HAP-1 (cell line): ENCODE measurements around the gene RPS6KB2.
A peak's percentile ranks its signal among the peaks of the same experiment; 100 is the strongest.

Source experiments
- DNase-seq, 2 experiments: peaks; one replicate each; pipeline ENCODE4 v3.0.0-alpha.2; 2016 to 2020; ENCODE audit warnings: low spot score in 2 of 2
- H3K27me3 ChIP-seq: fragments of 250-450 bp; sonication (Bioruptor Pico); 2 replicates; pipeline ENCODE4 v1.5.1; 2020; ENCODE audit warnings: low read depth, mild to moderate bottlenecking, moderate library complexity
- H3K36me3 ChIP-seq: fragments of 250-450 bp; sonication (Bioruptor Pico); replicated peaks from 2 replicates; pipeline ENCODE4 v1.5.1; 2020; ENCODE audit warnings: mild to moderate bottlenecking
- H3K4me1 ChIP-seq: fragments of 250-450 bp; sonication (Bioruptor Pico); 2 replicates; pipeline ENCODE4 v1.5.1; 2020; ENCODE audit warnings: mild to moderate bottlenecking
- H3K4me3 ChIP-seq: fragments of 250-450 bp; sonication (Bioruptor Pico); 2 replicates; pipeline ENCODE4 v1.5.1; 2020; ENCODE audit warnings: mild to moderate bottlenecking, moderate library complexity
- H3K9me3 ChIP-seq: fragments of 250-450 bp; sonication (Bioruptor Pico); 2 replicates; pipeline ENCODE4 v1.5.1; 2020; ENCODE audit warnings: mild to moderate bottlenecking, moderate library complexity
- in situ Hi-C: fragments of 300-500 bp; cut with MboI; formaldehyde crosslinking; loops from 3 replicates; pipeline ENCODE4 v1.14.3; 2020; ENCODE audit warnings: low sequenced_read_pairs, inconsistent platforms, mixed read lengths

The RPS6KB2 gene

DNA sequence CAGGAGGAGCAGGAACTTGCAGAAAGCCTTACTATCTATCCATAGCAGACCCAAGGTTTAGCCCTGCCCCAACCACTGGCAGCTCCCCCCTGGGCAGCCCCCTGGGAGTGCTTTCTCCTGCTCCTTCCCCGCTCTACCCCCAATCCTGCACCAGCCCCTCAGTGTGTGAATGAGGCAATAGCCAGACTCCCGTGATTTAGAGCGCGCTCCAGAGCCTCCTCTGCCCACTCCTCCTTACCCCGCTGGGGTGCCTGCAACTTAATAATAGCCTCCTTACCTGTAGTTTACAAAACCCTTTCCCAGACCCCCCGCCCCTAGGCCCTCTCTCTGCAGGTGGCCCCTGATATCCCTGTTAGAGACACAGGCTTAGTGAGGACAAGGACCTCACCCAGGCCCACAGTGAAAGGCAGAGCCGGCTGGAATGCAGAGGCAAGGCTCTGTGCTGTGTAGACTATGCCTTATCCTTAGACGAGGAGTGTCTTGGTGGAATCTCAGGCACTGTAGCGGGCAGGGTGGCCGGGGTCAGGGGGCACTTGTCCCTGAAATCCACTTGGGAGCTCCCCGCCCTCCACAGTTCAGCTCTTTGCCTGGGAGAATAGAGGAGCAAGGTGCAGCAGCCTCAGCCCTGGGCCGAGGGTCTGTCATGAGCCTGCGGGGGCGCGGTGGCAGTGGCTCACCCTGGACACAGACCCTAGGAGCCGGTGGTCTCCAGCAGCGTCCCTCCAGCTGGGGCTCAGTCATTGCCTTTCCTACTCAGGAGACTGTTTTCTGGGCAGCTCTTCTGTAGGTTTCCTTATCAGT, 17.1 kb upstream of the RPS6KB2 start:
- in situ Hi-C loops: no loop called here
- H3K27me3 ChIP-seq: peaks cover 8% of the 10 kb centered on the region; the same call in 1 of the 2 replicates
- H3K36me3 ChIP-seq: no peaks in the 10 kb centered on the region
- no peaks in the 10 kb centered on the region; the same call in 1 of the 2 replicates for H3K4me1 ChIP-seq
- H3K9me3 ChIP-seq: no peaks in the 10 kb centered on the region
- no peak for DNase-seq
- no peak overlapping the region for H3K4me3 ChIP-seq

DNA sequence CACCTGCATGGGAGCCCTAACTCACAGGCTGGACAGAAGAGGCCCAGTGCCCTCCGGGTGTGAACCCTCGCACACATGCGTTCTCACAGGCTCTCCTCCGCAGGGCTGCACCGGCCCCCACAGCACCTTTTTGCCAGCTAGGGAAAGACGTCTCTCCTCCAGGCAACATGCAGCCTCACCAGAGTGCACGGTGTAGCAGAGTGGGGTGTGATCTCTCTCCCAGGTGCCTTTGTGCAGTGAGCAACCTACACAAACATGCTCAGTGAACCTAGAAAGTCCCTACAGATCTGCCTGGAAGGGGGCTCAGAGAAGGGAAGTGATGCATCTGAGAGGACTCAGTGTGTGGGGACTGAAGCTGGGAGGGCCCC, 16.5 kb upstream of the RPS6KB2 start:
- Histone ChIP-seq H3K36me3 (no peaks in the 10 kb centered on the region), H3K4me1 (no peaks in the 10 kb centered on the region; the same call in 1 of the 2 replicates), H3K27me3 (peaks cover 8% of the 10 kb centered on the region; the same call in 1 of the 2 replicates), H3K4me3 (no peak overlapping the region), H3K9me3 (no peaks in the 10 kb centered on the region)
- DNase-seq: no peak
- in situ Hi-C loops: no loop called here

DNA sequence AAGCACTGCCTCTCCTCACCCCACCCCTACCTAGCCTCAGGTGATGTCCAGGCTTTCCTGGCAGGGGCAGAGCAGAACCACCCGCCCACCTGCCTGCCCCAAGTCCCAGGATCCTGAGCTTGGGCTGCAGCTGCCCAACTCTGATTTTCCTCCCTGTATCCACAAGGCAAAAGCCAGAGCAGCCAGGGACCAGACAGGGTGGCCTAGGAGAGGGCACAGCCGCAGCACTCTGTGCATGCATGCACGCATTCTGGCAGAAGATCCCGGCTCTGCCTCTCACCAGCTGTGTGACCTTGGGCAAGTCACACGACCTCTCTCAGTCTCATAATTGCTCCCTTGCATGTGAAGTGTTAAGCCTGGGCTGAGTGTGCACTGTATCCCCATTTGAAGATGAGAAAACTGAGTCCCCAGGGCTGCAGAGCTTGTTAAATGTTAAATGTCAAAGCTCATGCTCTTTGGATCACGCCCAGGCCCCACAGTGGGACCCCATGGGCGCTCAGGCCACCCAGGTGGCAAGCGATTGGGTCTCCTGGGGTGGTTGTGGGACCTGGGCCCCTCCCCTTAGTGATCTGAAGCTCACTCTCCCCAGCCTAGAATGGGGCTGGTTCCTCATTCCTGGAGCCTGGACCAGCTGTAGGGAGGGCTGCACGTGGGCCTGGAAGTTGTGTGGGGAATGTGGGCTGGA, 15.7 kb upstream of the RPS6KB2 start:
- in situ Hi-C loops: no loop called here
- Histone ChIP-seq H3K4me1 (no peaks in the 10 kb centered on the region; the same call in 1 of the 2 replicates), H3K27me3 (peaks cover 8% of the 10 kb centered on the region; the same call in 1 of the 2 replicates), H3K9me3 (no peaks in the 10 kb centered on the region), H3K36me3 (no peaks in the 10 kb centered on the region), H3K4me3 (no peak overlapping the region)
- DNase-seq: no peak

DNA sequence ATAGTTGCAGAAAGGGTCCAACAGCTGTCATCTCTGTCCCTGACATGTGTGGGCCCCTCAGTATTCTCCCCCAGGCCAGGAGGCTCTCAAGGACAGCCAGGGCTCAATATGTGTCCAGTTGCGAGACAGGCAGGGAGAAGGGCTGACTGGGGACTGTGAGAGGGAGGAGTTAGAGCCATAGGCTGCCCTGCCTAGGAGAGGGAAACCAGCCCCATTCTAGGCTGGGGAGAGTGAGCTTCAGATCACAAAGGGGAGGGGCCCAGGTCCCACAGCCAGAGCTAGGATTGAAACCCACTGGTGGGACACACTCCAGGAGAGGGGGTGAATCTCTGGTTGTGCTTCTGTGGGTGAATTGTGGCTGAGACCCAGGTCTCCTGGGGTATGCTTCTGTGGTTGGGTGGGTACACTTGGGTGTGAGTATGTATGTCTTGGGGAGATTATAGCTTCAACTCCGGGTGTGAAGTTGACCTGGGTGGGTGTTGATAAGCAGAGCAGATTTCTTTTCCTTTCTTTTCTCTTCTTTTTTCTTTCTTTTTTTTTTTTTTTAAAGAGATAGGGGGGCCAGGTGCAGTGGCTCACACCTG, 14.9 kb upstream of the RPS6KB2 start:
- in situ Hi-C loops: no loop called here
- DNase-seq: no peak
- H3K4me1 ChIP-seq: no peaks in the 10 kb centered on the region; the same call in 1 of the 2 replicates
- no peaks in the 10 kb centered on the region for H3K36me3 ChIP-seq
- no peaks in the 10 kb centered on the region for H3K9me3 ChIP-seq
- H3K27me3 ChIP-seq: peaks cover 8% of the 10 kb centered on the region; the same call in 1 of the 2 replicates
- no peak overlapping the region for H3K4me3 ChIP-seq

DNA sequence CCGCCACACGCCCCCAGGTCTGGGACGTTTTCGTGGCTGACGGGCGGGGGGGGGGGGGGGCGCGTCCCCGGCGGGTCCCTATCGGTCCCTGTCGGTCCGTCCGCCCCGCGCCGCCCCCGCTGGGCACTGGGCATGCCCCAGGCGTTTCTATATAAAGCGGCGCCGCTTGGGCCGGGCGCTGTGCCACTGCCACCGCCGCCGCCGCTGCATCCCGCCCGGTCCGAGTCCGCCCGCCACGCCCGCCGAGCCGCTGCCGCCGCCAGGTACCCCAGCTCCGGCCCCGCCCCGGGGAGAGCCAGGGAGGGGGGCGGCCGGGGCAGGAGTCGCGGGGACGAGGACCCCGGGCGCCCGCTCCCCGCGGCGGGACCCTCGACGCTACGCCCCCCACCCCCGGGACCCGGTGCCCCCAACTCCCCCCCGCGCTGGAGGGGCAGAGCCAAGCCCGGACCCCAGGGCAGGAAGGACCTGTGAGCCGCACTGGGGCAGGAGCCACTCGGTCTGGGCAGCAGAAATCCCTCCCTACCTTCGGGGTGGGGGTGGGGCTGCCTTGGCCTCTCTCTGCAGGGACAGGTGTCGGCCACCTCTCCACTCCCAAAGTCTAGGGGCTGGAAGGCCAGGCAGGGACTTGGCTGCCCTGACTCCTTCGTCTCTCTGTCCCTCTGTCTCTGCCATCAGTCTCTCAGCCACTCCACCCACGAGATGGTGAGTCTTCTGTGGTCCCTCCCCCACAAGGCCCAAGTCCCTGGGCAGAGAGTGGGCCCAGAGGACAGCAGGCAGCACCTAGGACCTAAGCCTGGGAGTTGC, 12.6 kb upstream of the RPS6KB2 start, which contains the start of gene CARNS1:
CARNS1 (plus strand) TSS at position 178 of the 804 bp plus-strand sequence; CDS start at position 700, 522 bp downstream.
- H3K4me1 ChIP-seq: peaks cover 4% of the 10 kb centered on the region
- H3K9me3 ChIP-seq: no peaks in the 10 kb centered on the region
- no peaks in the 10 kb centered on the region for H3K27me3 ChIP-seq
- in situ Hi-C loops: no loop called here
- H3K36me3 ChIP-seq: no peaks in the 10 kb centered on the region
- DNase-seq: no peak
- H3K4me3 ChIP-seq: no peak within 1 kb of the TSS

DNA sequence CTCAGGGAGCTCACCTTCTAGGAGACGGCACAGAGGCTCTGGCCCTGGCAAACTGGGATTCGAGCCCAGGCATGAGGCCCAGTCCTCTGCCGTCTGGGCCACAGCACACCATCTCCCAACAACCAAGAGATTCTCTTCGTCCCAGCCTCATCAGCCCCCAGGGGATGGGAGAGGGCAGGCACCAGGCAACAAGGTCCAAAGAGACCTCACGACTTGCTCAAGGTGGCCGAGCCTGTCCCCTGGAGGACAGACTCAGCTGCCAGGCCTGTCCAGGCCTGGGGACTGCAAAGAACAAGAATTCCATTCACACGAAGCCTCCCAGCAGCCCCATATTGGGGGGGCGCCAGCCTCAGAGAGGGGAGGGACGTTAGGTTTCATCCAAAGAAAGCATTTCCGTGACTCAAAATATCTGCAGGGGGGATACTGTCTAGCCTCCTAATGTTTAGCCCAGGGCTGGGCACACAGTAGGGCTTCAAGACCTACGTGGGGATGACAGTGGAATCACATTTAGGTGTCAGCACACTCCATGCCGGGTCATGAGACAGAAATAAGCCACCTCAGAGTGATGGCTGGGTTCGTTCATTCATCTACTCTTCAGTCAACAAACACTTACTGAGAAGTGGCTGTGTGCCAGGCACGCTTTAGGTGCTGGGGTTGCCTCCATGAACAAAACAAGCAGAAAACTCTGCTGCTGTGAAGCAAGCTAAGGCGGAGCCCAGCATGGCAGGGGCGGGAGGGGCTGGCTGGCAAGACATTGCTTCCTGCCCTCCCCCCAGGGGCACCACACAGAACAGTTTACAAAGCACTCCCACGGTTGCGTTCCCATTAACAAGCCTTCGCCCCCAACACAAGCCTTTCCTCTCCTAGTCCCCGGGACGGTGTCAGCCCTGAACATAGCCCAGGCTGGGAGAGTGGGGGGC, 11.6 kb upstream of the RPS6KB2 start:
- Histone ChIP-seq H3K4me1 (peaks cover 7% of the 10 kb centered on the region), H3K9me3 (no peaks in the 10 kb centered on the region), H3K36me3 (no peaks in the 10 kb centered on the region), H3K27me3 (no peaks in the 10 kb centered on the region), H3K4me3 (no peak overlapping the region)
- in situ Hi-C loops: no loop called here
- no peak for DNase-seq

DNA sequence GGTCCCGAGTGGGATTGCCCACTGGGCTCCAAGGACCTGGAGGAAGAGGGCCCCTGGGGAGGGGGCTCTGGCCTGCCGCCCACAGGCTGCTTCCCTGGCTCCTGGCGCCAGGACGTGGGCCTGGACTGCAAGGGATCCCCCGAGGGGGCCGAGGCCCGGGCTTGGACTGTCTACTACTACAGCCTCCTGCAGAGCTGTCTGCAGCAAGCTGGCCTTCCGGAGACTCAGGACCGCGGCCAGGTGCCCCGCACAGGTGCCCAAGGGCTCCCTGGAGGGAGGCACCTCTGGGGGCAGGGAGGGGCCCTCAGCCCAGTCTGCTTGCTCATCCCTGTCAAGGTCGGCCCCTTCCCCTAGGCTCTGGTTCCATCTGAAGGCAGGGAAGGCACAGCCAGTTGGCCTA, 10.9 kb upstream of the RPS6KB2 start:
- Histone ChIP-seq H3K9me3 (no peaks in the 10 kb centered on the region), H3K27me3 (no peaks in the 10 kb centered on the region), H3K4me3 (no peak overlapping the region), H3K36me3 (no peaks in the 10 kb centered on the region), H3K4me1 (peaks cover 7% of the 10 kb centered on the region)
- DNase-seq: no peak
- in situ Hi-C loops: no loop called here

DNA sequence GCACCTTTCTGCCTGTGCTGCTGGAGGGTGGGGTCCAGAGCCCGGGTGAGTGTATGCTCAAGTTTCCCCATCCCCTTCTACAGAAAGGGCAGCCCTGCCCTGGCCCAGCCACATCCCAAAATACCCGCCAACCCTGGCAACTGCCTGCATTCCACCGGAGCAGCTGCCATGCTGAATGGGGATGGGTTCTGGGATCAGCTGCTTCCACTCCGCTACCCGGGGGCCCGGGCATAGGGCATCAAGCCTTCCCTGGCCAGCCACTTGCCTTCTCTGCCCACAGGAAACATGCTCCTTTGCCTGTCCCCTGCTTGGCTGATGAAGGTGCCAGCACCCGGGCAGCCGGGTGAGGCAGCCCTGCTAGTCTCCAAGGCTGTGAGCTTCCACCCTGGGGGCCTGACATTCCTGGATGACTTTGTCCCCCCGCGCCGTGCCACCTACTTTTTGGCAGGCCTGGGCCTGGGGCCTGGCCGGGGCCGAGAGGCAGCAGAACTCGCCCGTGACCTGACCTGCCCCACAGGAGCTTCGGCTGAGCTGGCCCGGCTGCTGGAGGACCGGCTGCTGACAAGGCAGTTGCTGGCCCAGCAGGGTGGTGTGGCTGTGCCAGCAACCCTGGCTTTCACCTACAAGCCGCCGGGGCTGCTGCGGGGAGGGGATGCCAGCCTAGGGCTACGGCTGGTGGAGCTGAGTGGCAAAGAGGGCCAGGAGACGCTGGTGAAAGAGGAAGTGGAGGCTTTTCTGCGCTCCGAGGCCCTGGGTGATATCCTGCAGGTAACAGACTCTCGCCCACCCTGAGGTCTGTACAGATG, 9.6 kb upstream of the RPS6KB2 start:
- no peaks in the 10 kb centered on the region for H3K9me3 ChIP-seq
- no peaks in the 10 kb centered on the region for H3K27me3 ChIP-seq
- no peak for DNase-seq
- in situ Hi-C loops: no loop called here
- H3K36me3 ChIP-seq: no peaks in the 10 kb centered on the region
- no peak overlapping the region for H3K4me3 ChIP-seq
- peaks cover 7% of the 10 kb centered on the region for H3K4me1 ChIP-seq

DNA sequence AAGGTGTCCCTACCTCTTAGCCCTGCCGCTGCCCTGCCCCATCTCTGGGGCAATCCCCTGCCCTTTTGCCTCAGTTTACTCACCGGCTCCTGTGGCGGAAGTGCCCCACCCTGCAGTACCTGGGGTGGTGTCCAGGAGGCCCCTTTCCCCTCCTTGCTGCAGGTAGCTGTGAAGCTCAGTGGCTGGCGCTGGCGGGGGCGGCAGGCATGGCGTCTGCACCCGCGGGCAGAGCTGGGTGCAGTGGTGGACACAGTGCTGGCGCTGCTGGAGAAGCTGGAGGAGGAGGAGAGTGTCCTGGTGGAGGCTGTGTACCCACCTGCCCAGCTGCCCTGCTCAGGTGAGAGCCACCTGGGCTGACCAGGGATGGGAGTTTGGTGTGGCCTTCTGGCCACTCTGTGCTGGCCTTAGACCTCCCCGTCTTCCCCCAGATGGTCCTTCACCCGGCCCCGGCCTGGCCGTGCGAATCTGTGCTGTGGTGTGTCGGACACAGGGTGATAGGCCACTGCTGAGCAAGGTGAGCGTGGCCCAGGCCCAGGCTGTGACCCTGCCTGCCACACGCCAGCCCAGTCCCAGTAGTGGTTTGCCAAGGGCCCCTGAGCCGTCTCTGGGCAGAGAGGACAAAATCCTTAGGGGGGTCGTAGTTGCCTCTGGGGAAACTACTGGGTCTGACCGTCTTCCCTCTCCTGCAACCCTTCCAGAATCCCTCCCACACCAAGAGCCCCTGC, 8.8 kb upstream of the RPS6KB2 start:
- H3K4me3 ChIP-seq: no peak overlapping the region
- H3K36me3 ChIP-seq: no peaks in the 10 kb centered on the region
- H3K4me1 ChIP-seq: peaks cover 7% of the 10 kb centered on the region
- DNase-seq: no peak
- in situ Hi-C loops: no loop called here
- H3K9me3 ChIP-seq: no peaks in the 10 kb centered on the region
- H3K27me3 ChIP-seq: no peaks in the 10 kb centered on the region

DNA sequence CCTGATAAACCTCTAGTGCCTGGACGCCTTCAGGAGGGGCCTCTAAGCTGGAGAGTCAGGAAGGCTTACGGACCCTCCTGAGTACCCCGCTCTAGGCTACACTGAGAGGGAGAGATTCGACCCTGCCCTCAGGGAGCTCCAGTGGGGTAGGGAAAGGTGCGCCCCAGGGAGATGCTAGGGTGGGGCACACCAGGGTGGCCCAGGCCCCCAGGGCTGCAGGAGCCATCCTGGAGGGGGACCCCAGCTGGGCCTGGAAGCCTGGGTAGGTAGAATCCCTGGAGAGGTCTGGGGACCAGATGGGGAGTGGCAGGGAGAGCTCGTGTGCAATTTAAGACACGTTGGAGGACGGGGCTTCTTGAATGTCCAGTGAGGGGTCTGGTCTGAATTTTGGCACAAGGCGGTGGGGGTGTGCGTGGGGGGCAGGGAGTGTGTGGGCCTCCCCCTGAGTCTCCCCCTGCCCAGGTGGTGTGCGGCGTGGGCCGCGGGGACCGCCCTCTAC, 8.1 kb upstream of the RPS6KB2 start:
- Histone ChIP-seq H3K9me3 (no peaks in the 10 kb centered on the region), H3K4me1 (peaks cover 7% of the 10 kb centered on the region), H3K4me3 (peak overlapping the region; percentile 29), H3K27me3 (no peaks in the 10 kb centered on the region), H3K36me3 (no peaks in the 10 kb centered on the region)
- in situ Hi-C loops: no loop called here
- no peak for DNase-seq

DNA sequence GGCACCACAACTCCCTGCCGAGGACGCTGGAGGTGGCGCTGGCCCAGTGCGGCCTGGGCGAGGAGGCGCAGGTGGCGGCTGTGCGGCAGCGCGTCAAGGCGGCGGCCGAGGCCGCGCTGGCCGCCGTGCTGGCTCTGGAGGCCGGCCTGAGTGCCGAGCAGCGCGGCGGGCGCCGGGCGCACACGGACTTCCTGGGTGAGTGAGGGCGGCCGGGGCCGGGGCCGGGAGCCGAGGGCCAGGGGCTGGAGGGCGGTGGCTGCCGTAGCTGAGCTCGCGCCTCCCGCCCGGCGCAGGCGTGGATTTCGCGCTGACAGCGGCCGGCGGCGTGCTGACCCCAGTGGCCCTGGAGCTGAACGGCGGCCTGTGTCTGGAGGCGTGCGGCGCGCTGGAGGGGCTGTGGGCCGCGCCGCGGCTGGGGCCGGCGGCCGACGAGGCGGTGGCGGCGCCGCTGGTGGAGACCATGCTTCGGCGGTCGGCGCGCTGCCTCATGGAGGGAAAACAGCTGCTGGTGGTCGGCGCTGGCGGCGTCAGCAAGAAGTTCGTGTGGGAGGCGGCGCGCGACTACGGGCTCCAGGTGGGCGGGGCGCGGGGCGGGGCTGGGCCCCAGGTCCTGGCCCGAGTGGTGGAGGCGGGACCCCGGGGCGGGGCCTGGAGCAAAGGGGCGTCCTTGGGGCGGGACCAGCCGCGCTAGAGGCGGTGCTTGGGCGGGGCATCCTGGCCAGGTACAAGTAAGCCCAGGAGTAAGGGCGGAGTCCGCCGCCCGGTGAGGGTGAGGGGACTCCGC, 7.5 kb upstream of the RPS6KB2 start:
- in situ Hi-C loops: no loop called here
- H3K4me1 ChIP-seq: peaks cover 7% of the 10 kb centered on the region
- DNase-seq: peak; percentile 84 to 98
- H3K9me3 ChIP-seq: no peaks in the 10 kb centered on the region
- peak overlapping the region; percentile 29 for H3K4me3 ChIP-seq
- H3K27me3 ChIP-seq: no peaks in the 10 kb centered on the region
- H3K36me3 ChIP-seq: no peaks in the 10 kb centered on the region
